K562 (cell line): ENCODE data around the gene EEF2. TPM values are rescaled to one million over a fixed set of nuclear protein-coding genes. Genes with fewer than 3 reads are reported as not detected.

Source experiments
- BHLHE40 ChIP-seq: IDR thresholded peaks from 2 replicates; pipeline ENCODE4 v1.6.1; 2011; ENCODE audit warnings: low read length, improper control_type of control experiment
- ELF2 ChIP-seq: fragments of 250-450 bp; sonication (Bioruptor Pico); IDR thresholded peaks from 2 replicates; pipeline ENCODE4 v1.5.0; 2021; ENCODE audit warnings: mild to moderate bottlenecking
- HMG20A ChIP-seq: fragments of 450-650 bp; formaldehyde crosslinking; conservative IDR thresholded peaks from 2 replicates; pipeline ENCODE4 v1.4.0; 2020; ENCODE audit warnings: mild to moderate bottlenecking, mixed read lengths
- HMGN3 ChIP-seq: IDR thresholded peaks from 2 replicates; pipeline ENCODE4 v1.6.1; 2011; ENCODE audit warnings: borderline replicate concordance, low read depth, mild to moderate bottlenecking, mixed read lengths, low read length; ENCODE audit not compliant: insufficient read length; ENCODE audit errors: extremely low read depth
- IFI16 ChIP-seq: fragments of 250-450 bp; sonication (Bioruptor Pico); IDR thresholded peaks from 2 replicates; pipeline ENCODE4 v2.1.2; 2022; ENCODE audit warnings: mild to moderate bottlenecking, inconsistent platforms
- KDM5B ChIP-seq: fragments of 200-600 bp; sonication (generic); IDR thresholded peaks from 2 replicates; pipeline ENCODE4 v1.6.1; 2012; ENCODE audit warnings: low read depth, mild to moderate bottlenecking, moderate library complexity, low read length, control low read depth, inconsistent platforms; ENCODE audit not compliant: insufficient replicate concordance
- POLR2A ChIP-seq: fragments of 450-650 bp; conservative IDR thresholded peaks from 2 replicates; pipeline ENCODE4 v1.6.1; 2016
- POLR2AphosphoS5 ChIP-seq: IDR thresholded peaks from 2 replicates; pipeline ENCODE4 v1.6.1; 2011; ENCODE audit warnings: mild to moderate bottlenecking, low read depth, low read length, moderate library complexity; ENCODE audit not compliant: control insufficient read depth, insufficient read depth
- RNF2 ChIP-seq: sonication (generic); IDR thresholded peaks from 2 replicates; pipeline ENCODE4 v1.6.1; 2016
- TOE1 ChIP-seq, 2 experiments: fragments of 450-650 bp in 1 of 2; sonication (generic) in 1 of 2; formaldehyde crosslinking in 1 of 2; IDR thresholded peaks; 2 replicates each; pipeline versions ENCODE4 v1.7.1 to v1.8.0; 2016 to 2022; ENCODE audit warnings: borderline replicate concordance in 2 of 2, mild to moderate bottlenecking in 2 of 2, antibody characterized with exemption in 1 of 2, inconsistent platforms in 1 of 2, low read depth in 1 of 2, missing genetic modification reagents in 1 of 2, moderate library complexity in 1 of 2
- YY1 ChIP-seq, 3 experiments: IDR thresholded peaks; 2 replicates each; pipeline ENCODE4 v1.6.1; 2011; ENCODE audit warnings: low read length in 2 of 3, mild to moderate bottlenecking in 2 of 3, moderate library complexity in 2 of 3, borderline replicate concordance in 1 of 3, control low read depth in 1 of 3, low read depth in 1 of 3; ENCODE audit not compliant: insufficient read depth in 3 of 3, insufficient replicate concordance in 2 of 3, control insufficient read depth in 1 of 3, insufficient read length in 1 of 3; ENCODE audit errors: extremely low read depth in 1 of 3
- ZC3H4 ChIP-seq: sonication (generic); formaldehyde crosslinking; IDR thresholded peaks from 2 replicates; pipeline ENCODE4 v1.9.0; 2021; ENCODE audit warnings: missing genetic modification reagents, borderline replicate concordance
- ZNF830 ChIP-seq: fragments of 250-450 bp; sonication (Bioruptor Pico); IDR thresholded peaks from 2 replicates; pipeline ENCODE4 v1.5.0; 2021; ENCODE audit warnings: mild to moderate bottlenecking
- polyA plus RNA-seq, 8 experiments: library from polyadenylated mRNA; depleted of rRNA in 4 of 8; stranded (reverse) in 5 of 8; unstranded in 3 of 8; fragments of >200 nt; fragmentation: Nextera tagmentation in 2 of 8; fragmentation: Illumina TruSeq in 1 of 8; extraction: Ambion mirVana in 2 of 8; extraction: Trizol in 1 of 8; gene quantifications; 2 replicates each; pipeline versions ENCODE4 v1.2.1 to v1.2.3, GENCODE V29; 2011 to 2014; ENCODE audit warnings: inconsistent platforms in 1 of 8, missing spikeins in 1 of 8
- total RNA-seq, 7 experiments: library from RNA; depleted of rRNA in 6 of 7; stranded (reverse); fragments of >200 nt in 6 of 7; fragmentation: Illumina TruSeq in 2 of 7; extraction: Trizol in 2 of 7; gene quantifications; 2 replicates each; pipeline versions ENCODE4 v1.2.1 to v1.2.3, GENCODE V29; 2011 to 2021; ENCODE audit warnings: low replicate concordance in 1 of 7
- TF ChIP-seq, protein P1 (sequence below): fragments of 450-650 bp; formaldehyde crosslinking; IDR thresholded peaks from 2 replicates; pipeline ENCODE4 v1.4.0; 2020; ENCODE audit warnings: mild to moderate bottlenecking, moderate library complexity
- TF ChIP-seq, protein P2 (sequence below): sonication (generic); formaldehyde crosslinking; IDR thresholded peaks from 2 replicates; pipeline ENCODE4 v1.8.1; 2023; ENCODE audit warnings: mild to moderate bottlenecking, missing genetic modification reagents, moderate library complexity
- TF ChIP-seq, protein P3 (sequence below): fragments of 450-650 bp; IDR thresholded peaks from 2 replicates; pipeline ENCODE4 v1.6.1; 2014; ENCODE audit warnings: low read depth, mild to moderate bottlenecking, moderate library complexity, borderline replicate concordance
- TF ChIP-seq, protein P4 (sequence below), 2 experiments: IDR thresholded peaks; 2 replicates each; pipeline ENCODE4 v1.6.1; 2011; ENCODE audit warnings: borderline replicate concordance in 1 of 2, control low read depth in 1 of 2, low read depth in 1 of 2, low read length in 1 of 2, mild to moderate bottlenecking in 1 of 2, mixed read lengths in 1 of 2, moderate library complexity in 1 of 2; ENCODE audit not compliant: insufficient read depth in 1 of 2, insufficient read length in 1 of 2, poor library complexity in 1 of 2, severe bottlenecking in 1 of 2; ENCODE audit errors: extremely low read depth in 1 of 2
- TF ChIP-seq, protein P5 (sequence below): fragments of 450-650 bp; IDR thresholded peaks from 2 replicates; pipeline ENCODE4 v1.6.1; 2017; ENCODE audit warnings: mild to moderate bottlenecking, moderate library complexity

EEF2 gene
- total and polyA plus RNA-seq, 9 of the 15 experiments (the other 6 are each of a cell fraction or from before 2014, with no cell fraction given): 372 to 3,003 (median 1,453) TPM

DNA sequence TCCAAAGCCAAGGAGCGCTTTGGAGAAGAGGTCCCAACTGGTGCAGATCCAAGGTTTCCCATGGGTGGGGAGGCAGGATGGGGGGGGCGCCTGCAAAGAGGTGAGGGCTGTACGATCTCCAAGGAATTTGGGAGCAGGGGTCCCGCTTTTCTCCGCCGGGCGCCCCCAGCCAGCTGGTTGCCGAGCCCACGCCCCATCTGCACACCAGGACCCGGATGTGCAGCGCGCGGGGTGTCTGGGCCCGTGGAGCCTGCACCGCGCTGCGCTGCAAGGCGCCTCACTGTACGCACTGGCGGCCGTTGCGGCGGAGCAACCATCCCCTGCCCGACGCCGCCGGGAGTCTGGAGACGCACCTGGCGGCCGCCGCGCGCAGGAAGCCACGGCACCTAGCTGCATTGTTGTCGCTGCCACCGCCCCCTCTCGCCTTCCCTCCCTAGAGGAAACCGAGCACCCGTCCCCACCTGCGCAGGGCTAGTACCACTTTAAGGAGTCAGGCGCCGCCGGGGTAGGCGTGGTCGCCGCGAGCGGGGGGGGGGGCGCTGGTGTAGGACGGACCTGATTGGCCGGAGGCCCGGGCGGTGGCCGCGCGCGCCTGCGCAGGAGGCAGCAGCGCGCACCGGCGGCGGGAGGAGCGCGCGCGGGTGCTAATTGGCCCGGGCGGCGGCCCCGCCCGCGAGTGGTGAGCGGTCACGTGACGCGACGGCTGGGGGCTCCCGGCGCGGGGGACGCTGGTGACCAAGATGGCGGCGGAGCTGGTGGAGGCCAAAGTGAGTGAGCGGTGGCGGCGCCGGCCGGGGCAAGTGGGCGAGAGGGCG, 22.0 kb upstream of the EEF2 start, which contains the start of gene PIAS4 (continued):
- TF ChIP-seq, protein P1, sequence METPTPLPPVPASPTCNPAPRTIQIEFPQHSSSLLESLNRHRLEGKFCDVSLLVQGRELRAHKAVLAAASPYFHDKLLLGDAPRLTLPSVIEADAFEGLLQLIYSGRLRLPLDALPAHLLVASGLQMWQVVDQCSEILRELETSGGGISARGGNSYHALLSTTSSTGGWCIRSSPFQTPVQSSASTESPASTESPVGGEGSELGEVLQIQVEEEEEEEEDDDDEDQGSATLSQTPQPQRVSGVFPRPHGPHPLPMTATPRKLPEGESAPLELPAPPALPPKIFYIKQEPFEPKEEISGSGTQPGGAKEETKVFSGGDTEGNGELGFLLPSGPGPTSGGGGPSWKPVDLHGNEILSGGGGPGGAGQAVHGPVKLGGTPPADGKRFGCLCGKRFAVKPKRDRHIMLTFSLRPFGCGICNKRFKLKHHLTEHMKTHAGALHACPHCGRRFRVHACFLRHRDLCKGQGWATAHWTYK (CRISPR knock-in tag): peak; percentile 26; the same call in 1 of the 2 replicates
- TF ChIP-seq, protein P2, sequence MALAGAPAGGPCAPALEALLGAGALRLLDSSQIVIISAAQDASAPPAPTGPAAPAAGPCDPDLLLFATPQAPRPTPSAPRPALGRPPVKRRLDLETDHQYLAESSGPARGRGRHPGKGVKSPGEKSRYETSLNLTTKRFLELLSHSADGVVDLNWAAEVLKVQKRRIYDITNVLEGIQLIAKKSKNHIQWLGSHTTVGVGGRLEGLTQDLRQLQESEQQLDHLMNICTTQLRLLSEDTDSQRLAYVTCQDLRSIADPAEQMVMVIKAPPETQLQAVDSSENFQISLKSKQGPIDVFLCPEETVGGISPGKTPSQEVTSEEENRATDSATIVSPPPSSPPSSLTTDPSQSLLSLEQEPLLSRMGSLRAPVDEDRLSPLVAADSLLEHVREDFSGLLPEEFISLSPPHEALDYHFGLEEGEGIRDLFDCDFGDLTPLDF (CRISPR knock-in tag): no peak; the same call in 1 of the 2 replicates
- TF ChIP-seq POLR2AphosphoS5 (0 out of 2 replicates have a peak, but pooled peaks have one; percentile 12), ZNF830 (CRISPR knock-in tag) (peak; percentile 67; the same call in 1 of the 2 replicates), YY1 (IDR thresholded peaks at IDR 0.05; ENCODE audit: borderline replicate concordance in 1 of 3, control insufficient read depth in 1 of 3, extremely low read depth in 1 of 3, insufficient read depth in 3 of 3, insufficient read length in 1 of 3, insufficient replicate concordance in 2 of 3, low read depth in 1 of 3, low read length in 2 of 3) (peak; percentile 89 to 98 (median 96)), TOE1 (IDR thresholded peaks at IDR 0.05; ENCODE audit: borderline replicate concordance) (peak; percentile 95), TOE1 (CRISPR knock-in tag; IDR thresholded peaks at IDR 0.05; ENCODE audit: borderline replicate concordance, low read depth) (no peak), BHLHE40 (peak; percentile 96), RNF2 (0 out of 2 replicates have a peak, but pooled peaks have one; percentile 14), POLR2A (peak; percentile 72), IFI16 (no peak), KDM5B (peak; percentile 56), HMGN3 (peak; percentile 84), ELF2 (CRISPR knock-in tag) (0 out of 2 replicates have a peak, but pooled peaks have one; percentile 59), ZC3H4 (no peak), HMG20A (CRISPR knock-in tag) (no peak)
- TF ChIP-seq, protein P3, sequence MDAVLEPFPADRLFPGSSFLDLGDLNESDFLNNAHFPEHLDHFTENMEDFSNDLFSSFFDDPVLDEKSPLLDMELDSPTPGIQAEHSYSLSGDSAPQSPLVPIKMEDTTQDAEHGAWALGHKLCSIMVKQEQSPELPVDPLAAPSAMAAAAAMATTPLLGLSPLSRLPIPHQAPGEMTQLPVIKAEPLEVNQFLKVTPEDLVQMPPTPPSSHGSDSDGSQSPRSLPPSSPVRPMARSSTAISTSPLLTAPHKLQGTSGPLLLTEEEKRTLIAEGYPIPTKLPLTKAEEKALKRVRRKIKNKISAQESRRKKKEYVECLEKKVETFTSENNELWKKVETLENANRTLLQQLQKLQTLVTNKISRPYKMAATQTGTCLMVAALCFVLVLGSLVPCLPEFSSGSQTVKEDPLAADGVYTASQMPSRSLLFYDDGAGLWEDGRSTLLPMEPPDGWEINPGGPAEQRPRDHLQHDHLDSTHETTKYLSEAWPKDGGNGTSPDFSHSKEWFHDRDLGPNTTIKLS: peak; percentile 50; the same call in 1 of the 2 replicates
- TF ChIP-seq, protein P4, sequence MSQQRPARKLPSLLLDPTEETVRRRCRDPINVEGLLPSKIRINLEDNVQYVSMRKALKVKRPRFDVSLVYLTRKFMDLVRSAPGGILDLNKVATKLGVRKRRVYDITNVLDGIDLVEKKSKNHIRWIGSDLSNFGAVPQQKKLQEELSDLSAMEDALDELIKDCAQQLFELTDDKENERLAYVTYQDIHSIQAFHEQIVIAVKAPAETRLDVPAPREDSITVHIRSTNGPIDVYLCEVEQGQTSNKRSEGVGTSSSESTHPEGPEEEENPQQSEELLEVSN (IDR thresholded peaks at IDR 0.05; ENCODE audit: borderline replicate concordance in 1 of 2, extremely low read depth in 1 of 2, insufficient read depth in 1 of 2, insufficient read length in 1 of 2, low read depth in 1 of 2, low read length in 1 of 2, poor library complexity in 1 of 2, severe bottlenecking in 1 of 2): peak; percentile 47 to 84
- TF ChIP-seq, protein P5, sequence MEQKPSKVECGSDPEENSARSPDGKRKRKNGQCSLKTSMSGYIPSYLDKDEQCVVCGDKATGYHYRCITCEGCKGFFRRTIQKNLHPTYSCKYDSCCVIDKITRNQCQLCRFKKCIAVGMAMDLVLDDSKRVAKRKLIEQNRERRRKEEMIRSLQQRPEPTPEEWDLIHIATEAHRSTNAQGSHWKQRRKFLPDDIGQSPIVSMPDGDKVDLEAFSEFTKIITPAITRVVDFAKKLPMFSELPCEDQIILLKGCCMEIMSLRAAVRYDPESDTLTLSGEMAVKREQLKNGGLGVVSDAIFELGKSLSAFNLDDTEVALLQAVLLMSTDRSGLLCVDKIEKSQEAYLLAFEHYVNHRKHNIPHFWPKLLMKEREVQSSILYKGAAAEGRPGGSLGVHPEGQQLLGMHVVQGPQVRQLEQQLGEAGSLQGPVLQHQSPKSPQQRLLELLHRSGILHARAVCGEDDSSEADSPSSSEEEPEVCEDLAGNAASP: no peak
